H1 (cell line): ENCODE measurements around the gene LOX. TPM values are rescaled to one million over a fixed set of nuclear protein-coding genes. Genes with fewer than 3 reads are reported as not detected.

Experiments used
- CTCF ChIA-PET: fragments of 300-600 bp; sonication (Branson Sonifier 250); formaldehyde crosslinking; loops from one replicate; lab custom pipeline; 2021; ENCODE audit not compliant: partially characterized antibody; lab: Charles Lee
- POLR2A ChIA-PET: fragments of 300-600 bp; sonication (Branson Sonifier 250); formaldehyde crosslinking; loops from one replicate; lab custom pipeline; 2021; ENCODE audit warnings: inconsistent platforms; ENCODE audit not compliant: partially characterized antibody; lab: Charles Lee
- DNase-seq, 2 experiments: peaks; one replicate each; pipeline versions ENCODE4 v3.0.0 to v3.0.0-alpha.2; 2010 to 2022; ENCODE audit warnings: low spot score in 2 of 2, low read depth in 1 of 2, mixed read lengths in 1 of 2
- FAIRE-seq: peaks from 2 replicates; lab custom pipeline; 2011; peaks lifted over from hg19 to GRCh38; lab: Jason Lieb, UNC
- H2AFZ ChIP-seq: 2 replicates; pipeline ENCODE4 v1.8.1; 2012; ENCODE audit warnings: low read length, inconsistent platforms
- H2AK5ac ChIP-seq: 2 replicates; pipeline ENCODE4 v1.6.1; 2013; ENCODE audit warnings: low read depth, low read length
- H2BK120ac ChIP-seq: replicated peaks from 2 replicates; pipeline ENCODE3; 2013; ENCODE audit warnings: low read depth, low read length, inconsistent platforms
- H2BK12ac ChIP-seq: 2 replicates; pipeline ENCODE4 v1.6.1; 2013; ENCODE audit warnings: low read depth, low read length
- H2BK15ac ChIP-seq: 2 replicates; pipeline ENCODE4 v1.6.1; 2013; ENCODE audit warnings: low read length
- H2BK20ac ChIP-seq: 2 replicates; pipeline ENCODE4 v1.6.1; 2013; ENCODE audit warnings: low read length
- H2BK5ac ChIP-seq: 2 replicates; pipeline ENCODE4 v1.6.1; 2013; ENCODE audit warnings: low read depth, low read length
- H3K14ac ChIP-seq: 2 replicates; pipeline ENCODE4 v1.6.1; 2013; ENCODE audit warnings: inconsistent platforms; ENCODE audit not compliant: insufficient read length
- H3K18ac ChIP-seq: 2 replicates; pipeline ENCODE4 v1.6.1; 2013; ENCODE audit warnings: low read length; ENCODE audit errors: extremely low read depth
- H3K23ac ChIP-seq: 2 replicates; pipeline ENCODE4 v1.6.1; 2013; ENCODE audit warnings: inconsistent platforms; ENCODE audit not compliant: insufficient read length
- H3K23me2 ChIP-seq: 2 replicates; pipeline ENCODE4 v1.6.1; 2013; ENCODE audit warnings: low read depth, low read length
- H3K27ac ChIP-seq: 2 replicates; pipeline ENCODE4 v1.6.1; 2011; ENCODE audit warnings: low read depth, low read length, inconsistent platforms
- H3K27me3 ChIP-seq, 4 experiments: replicated peaks in 1 of 4; 1 replicate in 1 of 4; 2 replicates in 3 of 4; pipeline versions ENCODE4 v1.6.1 to v1.8.1; 2011 to 2013; ENCODE audit warnings: low read length in 3 of 4, mild to moderate bottlenecking in 3 of 4, inconsistent platforms in 2 of 4, mixed read lengths in 2 of 4, moderate library complexity in 1 of 4; ENCODE audit not compliant: control insufficient read depth in 3 of 4, insufficient read depth in 3 of 4; ENCODE audit errors: extremely low read depth in 1 of 4
- H3K36me3 ChIP-seq, 4 experiments: 2 replicates each; pipeline versions ENCODE4 v1.6.1 to v1.8.1; 2011 to 2013; ENCODE audit warnings: mild to moderate bottlenecking in 4 of 4, low read length in 3 of 4, moderate library complexity in 2 of 4, control low read depth in 1 of 4, inconsistent platforms in 1 of 4; ENCODE audit not compliant: insufficient read depth in 4 of 4, control insufficient read depth in 2 of 4
- H3K4ac ChIP-seq: replicated peaks from 2 replicates; pipeline ENCODE3; 2013; ENCODE audit warnings: low read length, low read depth, mixed read lengths, inconsistent platforms; ENCODE audit not compliant: insufficient read length
- H3K4me1 ChIP-seq, 4 experiments: replicated peaks in 1 of 4; 1 replicate in 1 of 4; 2 replicates in 3 of 4; pipeline versions ENCODE4 v1.6.1 to v1.8.1; 2011 to 2013; ENCODE audit warnings: low read length in 3 of 4, inconsistent platforms in 2 of 4, mixed read lengths in 1 of 4; ENCODE audit not compliant: insufficient read depth in 4 of 4, control insufficient read depth in 3 of 4
- H3K4me2 ChIP-seq, 2 experiments: 2 replicates each; pipeline versions ENCODE4 v1.6.1 to v1.8.1; 2011 to 2013; ENCODE audit warnings: low read depth in 2 of 2, low read length in 2 of 2, control low read depth in 1 of 2, inconsistent platforms in 1 of 2, mild to moderate bottlenecking in 1 of 2; ENCODE audit not compliant: insufficient read depth in 1 of 2
- H3K4me3 ChIP-seq, 4 experiments: fragments of 200-600, 300-600 bp in 1 of 4; sonication (generic), shearing (Covaris generic), sonication (Bioruptor Twin) in 1 of 4; 2 replicates each; pipeline versions ENCODE4 v1.5.1 to v1.8.1; 2011 to 2016; ENCODE audit warnings: low read length in 4 of 4, low read depth in 3 of 4, control low read depth in 2 of 4, inconsistent platforms in 2 of 4, mild to moderate bottlenecking in 2 of 4, mixed read lengths in 1 of 4, moderate library complexity in 1 of 4; ENCODE audit not compliant: insufficient read depth in 2 of 4; ENCODE audit errors: extremely low read depth in 1 of 4
- H3K56ac ChIP-seq: replicated peaks from 2 replicates; pipeline ENCODE3; 2013; ENCODE audit warnings: low read depth, mild to moderate bottlenecking, mixed read lengths, low read length, inconsistent platforms; ENCODE audit not compliant: insufficient read length
- H3K79me1 ChIP-seq: 2 replicates; pipeline ENCODE4 v1.6.1; 2013; ENCODE audit warnings: low read depth, low read length, control low read depth
- H3K79me2 ChIP-seq, 2 experiments: 2 replicates each; pipeline versions ENCODE4 v1.6.1 to v1.8.1; 2012 to 2013; ENCODE audit warnings: low read length in 2 of 2, mild to moderate bottlenecking in 2 of 2, inconsistent platforms in 1 of 2; ENCODE audit not compliant: insufficient read depth in 2 of 2, control insufficient read depth in 1 of 2
- H3K9ac ChIP-seq, 4 experiments: replicated peaks in 1 of 4; 1 replicate in 1 of 4; 2 replicates in 3 of 4; pipeline versions ENCODE4 v1.6.1 to v1.8.1; 2011 to 2013; ENCODE audit warnings: low read depth in 3 of 4, low read length in 3 of 4, control low read depth in 2 of 4, mild to moderate bottlenecking in 2 of 4, moderate library complexity in 2 of 4, inconsistent platforms in 1 of 4; ENCODE audit errors: extremely low read depth in 1 of 4
- H3K9me3 ChIP-seq, 2 experiments: 2 replicates each; pipeline versions ENCODE4 v1.6.1 to v1.8.1; 2012 to 2013; ENCODE audit warnings: mild to moderate bottlenecking in 2 of 2, moderate library complexity in 2 of 2, control low read depth in 1 of 2, inconsistent platforms in 1 of 2, low read depth in 1 of 2, low read length in 1 of 2, mixed read lengths in 1 of 2; ENCODE audit not compliant: insufficient read depth in 2 of 2
- H4K20me1 ChIP-seq, 2 experiments: replicated peaks in 1 of 2; 2 replicates each; pipeline versions ENCODE3 to v1.8.1; 2011 to 2013; ENCODE audit warnings: inconsistent platforms in 2 of 2, low read length in 2 of 2, mild to moderate bottlenecking in 1 of 2; ENCODE audit not compliant: insufficient read depth in 2 of 2, control insufficient read depth in 1 of 2
- H4K5ac ChIP-seq: 2 replicates; pipeline ENCODE4 v1.6.1; 2013; ENCODE audit warnings: low read length, low read depth, mixed read lengths, inconsistent platforms; ENCODE audit not compliant: insufficient read length
- H4K8ac ChIP-seq: 2 replicates; pipeline ENCODE4 v1.8.0; 2013; ENCODE audit warnings: mild to moderate bottlenecking, moderate library complexity, low read length, inconsistent platforms; ENCODE audit not compliant: insufficient read depth; ENCODE audit errors: extremely low read depth
- H4K91ac ChIP-seq: replicated peaks from 2 replicates; pipeline ENCODE3; 2013; ENCODE audit warnings: low read length, mixed read lengths, inconsistent platforms; ENCODE audit not compliant: insufficient read length
- CBX5 ChIP-seq: fragments of 300-800, 300-1000 bp; sonication (generic); IDR thresholded peaks from 2 replicates; pipeline ENCODE4 v1.7.1; 2016; ENCODE audit warnings: antibody characterized with exemption, low read length, low read depth
- CBX8 ChIP-seq: fragments of 300-800, 300-1000 bp; sonication (generic); IDR thresholded peaks from 2 replicates; pipeline ENCODE4 v1.7.1; 2016; ENCODE audit warnings: low read depth, low read length, borderline replicate concordance
- CTBP2 ChIP-seq: IDR thresholded peaks from 2 replicates; pipeline ENCODE4 v1.7.0; 2011; ENCODE audit warnings: borderline replicate concordance, mild to moderate bottlenecking, moderate library complexity, mixed read lengths, low read length; ENCODE audit not compliant: insufficient read depth, insufficient read length
- EZH2 ChIP-seq: fragments of 200-600 bp; sonication (generic); IDR thresholded peaks from 2 replicates; pipeline ENCODE4 v1.7.1; 2012; ENCODE audit warnings: low read depth, mild to moderate bottlenecking, moderate library complexity, low read length, inconsistent platforms; ENCODE audit not compliant: severe bottlenecking
- POLR2A ChIP-seq, 2 experiments: IDR thresholded peaks; 1 replicate in 1 of 2; 2 replicates in 1 of 2; pipeline ENCODE4 v1.6.1; 2011; ENCODE audit warnings: low read depth in 2 of 2, low read length in 2 of 2, mild to moderate bottlenecking in 2 of 2; ENCODE audit errors: control extremely low read depth in 1 of 2
- SIRT6 ChIP-seq: IDR thresholded peaks from one replicate; pipeline ENCODE4 v1.7.1; 2012; ENCODE audit warnings: low read length, inconsistent platforms
- SIX5 ChIP-seq: IDR thresholded peaks from 2 replicates; pipeline ENCODE4 v1.6.1; 2011; ENCODE audit warnings: mild to moderate bottlenecking, low read depth, low read length
- SP1 ChIP-seq: IDR thresholded peaks from 2 replicates; pipeline ENCODE4 v1.6.1; 2011; ENCODE audit warnings: low read depth, low read length
- TAF7 ChIP-seq: optimal IDR thresholded peaks from 2 replicates; pipeline ENCODE3; 2011; ENCODE audit warnings: low read depth, mild to moderate bottlenecking, inconsistent platforms, low read length, moderate library complexity, borderline replicate concordance
- WGBS, 2 experiments: shearing (Covaris generic) in 1 of 2; methylation state at CpG; one replicate each; pipeline versions ENCODE4 v1.1.6 to v1.1.7; 2013 to 2015; ENCODE audit warnings: low lambda C conversion rate in 2 of 2, mixed read lengths in 2 of 2, inconsistent platforms in 1 of 2, low coverage in 1 of 2, missing lambda C conversion rate in 1 of 2; ENCODE audit not compliant: insufficient replicate concordance in 2 of 2, insufficient coverage in 1 of 2, insufficient read length in 1 of 2; ENCODE audit errors: extremely low coverage in 1 of 2, missing lambda C conversion rate in 1 of 2; 5-methylcytosine and 5-hydroxymethylcytosine counted together
- polyA plus RNA-seq, 7 experiments: library from polyadenylated mRNA; depleted of rRNA in 3 of 7; stranded (reverse) in 5 of 7; unstranded in 2 of 7; fragments of >200 nt in 5 of 7; fragments of 200-250 nt in 2 of 7; gene quantifications; 1 replicate in 5 of 7; 2 replicates in 1 of 7; 4 replicates in 1 of 7; pipeline versions ENCODE4 v1.2.1 to v1.2.3, GENCODE V29; 2011 to 2013; ENCODE audit warnings: missing spikeins in 2 of 7, mixed read lengths in 2 of 7
- total RNA-seq: library from RNA; stranded (reverse); fragmentation: NEBNext Ultra II Directional; extraction: Animal tissue kit (Norgen Biotek cat#: 25700); gene quantifications from 2 replicates; pipeline ENCODE4 v1.2.1, GENCODE V29; 2021

LOX gene
- total and polyA plus RNA-seq, 2 of the 8 experiments (the other 6 are each of a cell fraction or from before 2014, with no cell fraction given): 1.1 to 2.2 TPM

- ChIA-PET POLR2A (interaction anchor here (0.7 to 1.9 kb wide), 3 partner anchors 9 to 115 kb away, joined by 3 to 6 read pairs (median 3); partner anchors contain the start of gene SRFBP1), CTCF (interaction anchor here (0.6 to 3.0 kb wide), 27 partner anchors 9 to 1402 kb away, joined by 3 to 18 read pairs (median 4); partner anchors contain the start of gene SRFBP1)
- H4K8ac ChIP-seq: no peak overlapping the region
- DNase-seq (no peak), FAIRE-seq (no peak)
- H2AK5ac ChIP-seq: no peak overlapping the region
- no peak overlapping the region; a peak in 1 of 4 replicates for H3K4me2 ChIP-seq
- H3K14ac ChIP-seq: no peak overlapping the region
- no peak overlapping the region for H3K23ac ChIP-seq
- H3K18ac ChIP-seq: no peak overlapping the region
- no peak overlapping the region for H2BK15ac ChIP-seq
- no peaks in the 10 kb centered on the region for H3K79me2 ChIP-seq
- H3K56ac ChIP-seq: no peak overlapping the region
- no peaks in the 10 kb centered on the region for H3K36me3 ChIP-seq
- no peak overlapping the region for H2BK12ac ChIP-seq
- no peak overlapping the region for H4K5ac ChIP-seq
- no peaks in the 10 kb centered on the region for H3K9me3 ChIP-seq
- peaks cover 0 to 9% (median 3%) of the 10 kb centered on the region in 4 experiments; a peak in 5 of 7 replicates for H3K4me1 ChIP-seq
- no peak overlapping the region for H3K4me3 ChIP-seq
- no peak overlapping the region for H2AFZ ChIP-seq
- H3K9ac ChIP-seq: no peak overlapping the region
- no peak overlapping the region for H2BK20ac ChIP-seq
- peaks cover 2 to 29% (median 22%) of the 10 kb centered on the region in 4 experiments for H3K27me3 ChIP-seq
- H3K27ac ChIP-seq: no peak overlapping the region
- TF ChIP-seq TAF7: no peak
- no peak for TF ChIP-seq CBX8
- TF ChIP-seq SP1: no peak
- TF ChIP-seq EZH2: no peak
- no peak for TF ChIP-seq CTBP2
- no peak for TF ChIP-seq SIRT6
- no peak for TF ChIP-seq POLR2A (IDR thresholded peaks at IDR 0.05; ENCODE audit: control extremely low read depth in 1 of 2, low read depth in 2 of 2, low read length in 2 of 2)
- no peak for TF ChIP-seq CBX5
- TF ChIP-seq SIX5: no peak
- no peak overlapping the region for H4K91ac ChIP-seq
- no peak overlapping the region for H2BK5ac ChIP-seq
- WGBS, 2 experiments: 73% methylated on average over 2 of the region's 2 CpGs; no CpG with 5 or more reads in 1 of the 2 experiments
- no peaks in the 10 kb centered on the region for H3K79me1 ChIP-seq
- H4K20me1 ChIP-seq: no peaks in the 10 kb centered on the region
- H3K4ac ChIP-seq: no peak overlapping the region
- H3K23me2 ChIP-seq: peaks cover 17% of the 10 kb centered on the region
- no peak overlapping the region for H2BK120ac ChIP-seq
Measured at GRCh38 chr5:122076050-122076461, 2.0 kb downstream of the LOX start.
